ENCODE results near the gene ZNF135.

The ZNF135 gene

DNA sequence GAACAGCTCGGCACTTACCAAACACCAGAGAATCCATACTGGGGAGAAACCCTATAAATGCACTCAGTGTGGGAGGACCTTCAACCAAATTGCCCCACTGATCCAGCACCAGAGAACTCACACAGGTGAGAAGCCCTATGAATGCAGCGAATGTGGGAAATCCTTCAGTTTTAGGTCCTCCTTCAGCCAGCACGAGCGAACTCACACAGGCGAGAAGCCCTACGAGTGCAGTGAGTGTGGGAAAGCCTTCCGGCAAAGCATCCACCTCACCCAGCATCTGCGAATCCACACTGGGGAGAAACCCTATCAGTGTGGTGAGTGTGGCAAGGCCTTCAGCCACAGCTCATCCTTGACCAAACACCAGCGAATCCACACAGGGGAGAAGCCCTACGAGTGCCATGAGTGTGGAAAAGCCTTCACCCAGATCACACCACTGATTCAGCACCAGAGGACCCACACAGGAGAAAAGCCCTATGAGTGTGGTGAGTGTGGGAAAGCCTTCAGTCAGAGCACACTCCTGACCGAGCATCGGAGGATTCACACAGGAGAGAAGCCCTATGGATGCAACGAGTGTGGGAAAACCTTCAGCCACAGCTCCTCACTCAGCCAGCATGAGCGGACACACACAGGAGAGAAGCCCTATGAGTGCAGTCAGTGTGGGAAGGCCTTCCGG is 8.3 kb downstream of the ZNF135 start:
- TF ChIP-seq, protein P1, sequence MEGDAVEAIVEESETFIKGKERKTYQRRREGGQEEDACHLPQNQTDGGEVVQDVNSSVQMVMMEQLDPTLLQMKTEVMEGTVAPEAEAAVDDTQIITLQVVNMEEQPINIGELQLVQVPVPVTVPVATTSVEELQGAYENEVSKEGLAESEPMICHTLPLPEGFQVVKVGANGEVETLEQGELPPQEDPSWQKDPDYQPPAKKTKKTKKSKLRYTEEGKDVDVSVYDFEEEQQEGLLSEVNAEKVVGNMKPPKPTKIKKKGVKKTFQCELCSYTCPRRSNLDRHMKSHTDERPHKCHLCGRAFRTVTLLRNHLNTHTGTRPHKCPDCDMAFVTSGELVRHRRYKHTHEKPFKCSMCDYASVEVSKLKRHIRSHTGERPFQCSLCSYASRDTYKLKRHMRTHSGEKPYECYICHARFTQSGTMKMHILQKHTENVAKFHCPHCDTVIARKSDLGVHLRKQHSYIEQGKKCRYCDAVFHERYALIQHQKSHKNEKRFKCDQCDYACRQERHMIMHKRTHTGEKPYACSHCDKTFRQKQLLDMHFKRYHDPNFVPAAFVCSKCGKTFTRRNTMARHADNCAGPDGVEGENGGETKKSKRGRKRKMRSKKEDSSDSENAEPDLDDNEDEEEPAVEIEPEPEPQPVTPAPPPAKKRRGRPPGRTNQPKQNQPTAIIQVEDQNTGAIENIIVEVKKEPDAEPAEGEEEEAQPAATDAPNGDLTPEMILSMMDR (IDR thresholded peaks at IDR 0.05; ENCODE audit: low read depth, low read length): no peak
- no peak for DNase-seq (ENCODE audit: low read depth, low spot score)
- no peak overlapping the region for H3K4me3 ChIP-seq (ENCODE audit: low read depth, low read length)
- in situ Hi-C loops (cut with HindIII; ENCODE audit: low sequenced_read_pairs): no loop called here

DNA sequence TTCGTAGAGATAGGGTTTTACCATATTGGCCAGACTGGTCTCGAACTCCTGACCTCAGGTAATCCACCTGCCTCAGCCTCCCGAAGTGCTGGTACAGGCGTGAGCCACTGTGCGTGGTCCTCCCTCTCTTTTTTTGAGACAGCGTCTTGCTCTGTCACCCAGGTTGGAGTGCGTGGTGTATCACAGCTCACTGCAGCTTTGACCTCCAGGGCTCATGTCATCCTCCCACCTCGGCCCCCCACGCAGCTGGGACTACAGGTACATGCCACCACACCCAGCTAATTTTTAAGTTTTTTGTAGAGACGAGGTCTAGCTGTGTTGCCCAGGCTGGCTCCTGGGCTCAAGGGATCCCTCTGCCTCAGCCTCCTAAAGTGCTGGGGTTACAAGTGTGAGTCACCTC is 20.7 kb downstream of the ZNF135 start:
- TF ChIP-seq, protein P1 (IDR thresholded peaks at IDR 0.05; ENCODE audit: low read depth, low read length): no peak
- in situ Hi-C loops (cut with HindIII; ENCODE audit: low sequenced_read_pairs): no loop called here
- DNase-seq (ENCODE audit: low read depth, low spot score): no peak
- H3K4me3 ChIP-seq (ENCODE audit: low read depth, low read length): no peak overlapping the region

DNA sequence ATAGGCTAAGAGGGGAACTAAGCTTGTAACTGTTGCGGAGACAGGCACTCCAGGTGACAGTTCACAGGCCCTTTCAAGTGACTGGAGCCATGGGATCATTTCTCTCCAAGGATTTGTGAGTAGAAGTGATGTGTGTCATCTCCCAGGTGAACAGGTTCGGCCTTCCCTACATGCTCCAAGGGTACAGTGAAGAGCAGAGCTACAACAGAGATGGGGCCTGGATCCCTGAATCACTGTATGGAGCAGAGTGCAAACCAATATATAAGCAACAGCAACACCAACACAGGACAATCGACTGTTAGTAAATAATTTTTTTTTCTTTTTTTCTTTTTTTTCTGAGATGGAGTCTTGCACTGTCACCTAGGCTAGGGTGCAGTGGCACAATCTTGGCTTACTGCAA is 23.9 kb downstream of the ZNF135 start:
- TF ChIP-seq, protein P1 (IDR thresholded peaks at IDR 0.05; ENCODE audit: low read depth, low read length): no peak
- in situ Hi-C loops (cut with HindIII; ENCODE audit: low sequenced_read_pairs): no loop called here
- no peak for DNase-seq (ENCODE audit: low read depth, low spot score)

DNA sequence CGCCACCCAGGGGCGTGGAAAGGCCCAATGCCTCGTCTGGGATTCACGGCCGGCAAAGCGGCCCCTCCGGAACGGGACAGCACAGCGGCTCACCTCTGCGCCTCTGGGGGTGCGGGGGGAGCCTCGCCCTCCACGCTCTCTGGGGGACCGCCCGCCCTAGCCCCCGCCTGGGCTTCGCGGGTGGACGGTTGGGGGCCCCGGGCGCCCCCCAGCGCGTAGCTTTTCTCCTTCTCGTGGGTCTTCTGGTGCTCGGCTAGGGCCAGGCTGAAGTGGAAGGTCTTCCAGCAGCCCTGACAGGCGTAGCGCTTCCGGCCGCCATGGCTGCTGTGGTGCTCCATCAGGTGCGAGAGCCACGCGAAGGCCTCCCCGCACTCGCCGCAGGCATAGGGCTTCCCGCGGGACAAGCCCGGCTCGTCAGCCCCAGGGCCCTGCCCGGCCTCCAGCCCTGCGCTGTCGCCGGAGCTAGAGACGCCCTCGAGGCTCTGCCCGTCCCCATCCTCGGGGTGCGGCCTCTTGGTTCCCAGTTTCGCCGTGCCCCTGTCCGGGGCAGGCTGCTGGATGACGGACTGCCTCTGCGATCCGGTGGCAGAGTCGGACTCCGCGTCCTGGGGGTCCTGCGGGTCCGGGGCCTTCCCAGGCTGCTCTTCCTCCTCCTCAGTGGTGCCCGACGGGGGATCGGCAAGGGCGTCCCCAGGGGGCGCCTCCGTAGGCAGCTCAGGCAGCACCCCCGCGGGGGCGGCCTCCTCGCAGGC is 25.7 kb downstream of the ZNF135 start:
- TF ChIP-seq, protein P1 (IDR thresholded peaks at IDR 0.05; ENCODE audit: low read depth, low read length): no peak
- DNase-seq (ENCODE audit: low read depth, low spot score): no peak
- H3K4me3 ChIP-seq (ENCODE audit: low read depth, low read length): no peak overlapping the region
- in situ Hi-C loops (cut with HindIII; ENCODE audit: low sequenced_read_pairs): no loop called here

More for the DNA sequence above, 23.9 kb downstream of the ZNF135 start:
- no peak overlapping the region for H3K4me3 ChIP-seq (ENCODE audit: low read depth, low read length)

GRCh38 chr19:58085348-58085875 is 26.3 kb downstream of the ZNF135 start:
- in situ Hi-C loops (cut with HindIII; ENCODE audit: low sequenced_read_pairs): no loop called here
- no peak overlapping the region for H3K4me3 ChIP-seq (ENCODE audit: low read depth, low read length)
- no peak for DNase-seq (ENCODE audit: low read depth, low spot score)
- TF ChIP-seq, protein P1 (IDR thresholded peaks at IDR 0.05; ENCODE audit: low read depth, low read length): no peak

DNA sequence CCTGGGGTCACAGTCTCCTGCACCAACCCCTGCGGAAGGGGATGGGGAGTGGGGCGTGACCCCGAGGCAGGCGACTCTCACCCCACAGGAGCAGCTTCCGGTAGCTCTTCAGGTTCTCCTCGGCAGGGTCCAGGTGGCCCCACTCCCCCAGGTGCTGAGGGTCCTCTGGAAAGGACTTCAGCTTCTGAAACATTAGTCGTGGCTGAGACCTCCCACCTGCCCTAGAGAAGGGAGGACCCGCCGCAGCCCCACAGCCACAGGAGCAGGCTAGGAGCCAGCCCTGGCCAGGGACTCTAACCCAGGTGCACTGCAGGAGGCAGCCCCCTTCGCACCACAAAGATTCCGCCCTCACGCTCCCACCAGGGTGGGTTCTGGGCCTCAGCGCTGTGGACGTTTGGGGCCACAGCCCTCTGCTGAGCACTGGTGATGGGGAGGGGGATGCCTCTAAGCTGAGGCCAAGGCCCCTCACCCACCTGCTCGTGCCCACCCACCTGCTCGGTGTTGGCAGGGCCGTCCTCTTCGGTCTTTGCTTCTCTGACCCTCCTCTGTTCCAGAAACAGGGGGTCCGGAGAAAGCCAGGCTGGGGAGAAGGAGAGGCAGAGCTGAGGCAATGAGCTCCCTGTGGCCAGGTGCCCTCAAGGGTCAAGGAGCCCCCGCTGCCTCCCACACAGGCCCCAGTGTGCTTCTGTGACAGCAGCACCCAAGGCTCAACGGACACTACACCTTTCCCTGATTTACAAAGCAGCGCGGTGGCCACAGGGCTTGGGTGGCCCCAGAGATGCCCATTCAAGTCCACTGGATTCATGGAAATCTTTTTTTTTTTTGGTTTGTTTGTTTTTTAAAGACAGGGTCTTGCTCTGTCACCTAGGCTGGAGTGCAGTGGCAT is 28.0 kb downstream of the ZNF135 start:
- in situ Hi-C loops (cut with HindIII; ENCODE audit: low sequenced_read_pairs): no loop called here
- no peak for DNase-seq (ENCODE audit: low read depth, low spot score)
- no peak overlapping the region for H3K4me3 ChIP-seq (ENCODE audit: low read depth, low read length)
- TF ChIP-seq, protein P1 (IDR thresholded peaks at IDR 0.05; ENCODE audit: low read depth, low read length): no peak
